ENCODE results near the gene PRMT9.

DNA sequence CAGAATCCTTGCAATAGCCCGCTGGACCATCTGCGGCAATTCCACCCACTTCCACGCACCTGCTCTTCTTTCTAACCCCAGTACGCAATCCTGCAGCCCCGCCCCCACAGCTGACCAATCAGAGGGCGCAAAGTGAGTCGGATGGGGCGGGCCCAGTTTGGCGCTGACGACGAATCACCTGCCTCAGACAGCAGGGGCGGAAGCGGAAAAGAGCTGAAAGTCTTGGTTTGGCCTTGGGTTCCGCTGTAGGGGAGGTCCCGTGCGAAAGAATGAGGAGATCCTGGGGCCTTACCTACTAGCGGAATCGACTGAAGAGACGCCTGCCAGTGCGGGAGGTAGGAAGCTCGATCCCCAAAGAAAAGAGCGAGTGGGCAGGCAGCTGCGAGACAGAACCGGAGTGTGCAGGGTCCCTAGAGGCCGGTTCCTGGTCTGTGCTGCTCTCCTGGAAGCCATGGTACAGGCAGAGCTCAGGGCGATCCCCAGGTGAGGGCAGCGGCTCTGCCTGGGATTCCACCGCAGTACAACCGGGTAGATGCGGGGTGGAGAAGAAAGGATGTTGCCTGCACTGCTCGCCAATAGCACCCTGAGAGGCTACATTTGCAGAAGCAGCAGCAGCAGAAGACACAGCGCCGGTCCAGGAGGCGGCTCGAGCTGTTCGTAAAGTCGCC, 66.7 kb downstream of the PRMT9 start, which contains the start of gene TMEM184C:
- TF ChIP-seq EZH2phosphoT487 (IDR thresholded peaks at IDR 0.05; ENCODE audit: borderline replicate concordance, low read length) = no peak
- TF ChIP-seq, protein P1, sequence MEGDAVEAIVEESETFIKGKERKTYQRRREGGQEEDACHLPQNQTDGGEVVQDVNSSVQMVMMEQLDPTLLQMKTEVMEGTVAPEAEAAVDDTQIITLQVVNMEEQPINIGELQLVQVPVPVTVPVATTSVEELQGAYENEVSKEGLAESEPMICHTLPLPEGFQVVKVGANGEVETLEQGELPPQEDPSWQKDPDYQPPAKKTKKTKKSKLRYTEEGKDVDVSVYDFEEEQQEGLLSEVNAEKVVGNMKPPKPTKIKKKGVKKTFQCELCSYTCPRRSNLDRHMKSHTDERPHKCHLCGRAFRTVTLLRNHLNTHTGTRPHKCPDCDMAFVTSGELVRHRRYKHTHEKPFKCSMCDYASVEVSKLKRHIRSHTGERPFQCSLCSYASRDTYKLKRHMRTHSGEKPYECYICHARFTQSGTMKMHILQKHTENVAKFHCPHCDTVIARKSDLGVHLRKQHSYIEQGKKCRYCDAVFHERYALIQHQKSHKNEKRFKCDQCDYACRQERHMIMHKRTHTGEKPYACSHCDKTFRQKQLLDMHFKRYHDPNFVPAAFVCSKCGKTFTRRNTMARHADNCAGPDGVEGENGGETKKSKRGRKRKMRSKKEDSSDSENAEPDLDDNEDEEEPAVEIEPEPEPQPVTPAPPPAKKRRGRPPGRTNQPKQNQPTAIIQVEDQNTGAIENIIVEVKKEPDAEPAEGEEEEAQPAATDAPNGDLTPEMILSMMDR (IDR thresholded peaks at IDR 0.05; ENCODE audit: low read depth, low read length, poor library complexity, severe bottlenecking) = no peak
